ENCODE measurements around the gene NKX1-2. TPM values are rescaled to one million over a fixed set of nuclear protein-coding genes. Genes with fewer than 3 reads are reported as not detected.
A peak's percentile ranks its signal among the peaks of the same experiment; 100 is the strongest.

NKX1-2 gene
- total and polyA plus RNA-seq, 2 experiments from 2014 or later: 9.8 to 39.4 TPM

GRCh38 chr10:124449170-124450011 is 444 bp downstream of the NKX1-2 start:
- Histone ChIP-seq H3F3A (replicated peaks; ENCODE audit: low read depth) (peaks cover 29% of the 10 kb centered on the region), H3K4me1 (ENCODE audit: insufficient read depth) (peaks cover 50% of the 10 kb centered on the region), H3K27ac (ENCODE audit: low read depth) (no peak overlapping the region), H3K9me2 (ENCODE audit: insufficient read depth) (no peaks in the 10 kb centered on the region), H3K4me2 (peak overlapping the region; percentile 99), H3K27me3 (ENCODE audit: insufficient read depth) (peaks cover 52% of the 10 kb centered on the region), H3K79me2 (replicated peaks; ENCODE audit: insufficient read depth) (no peaks in the 10 kb centered on the region; the same call in 1 of the 2 replicates), H3K4me3 (peak overlapping the region; percentile 81), H4K20me1 (replicated peaks; ENCODE audit: insufficient read depth) (peaks cover 5% of the 10 kb centered on the region; the same call in 1 of the 2 replicates), H2AFZ (peak overlapping the region; percentile 91), H3K36me3 (ENCODE audit: insufficient read depth) (no peaks in the 10 kb centered on the region)
- Mint-ChIP-seq H3K27me3 (ENCODE audit: insufficient read depth, low read depth, poor library complexity) (peaks cover 59% of the 10 kb centered on the region), H3K27ac (no peak overlapping the region), H3K4me1 (peaks cover 51% of the 10 kb centered on the region), H3K9me3 (no peaks in the 10 kb centered on the region), H3K36me3 (ENCODE audit: low read depth) (peaks cover 12% of the 10 kb centered on the region), H3K4me3 (peak overlapping the region; percentile 84)
- peak; percentile 60 for DNase-seq (ENCODE audit: low spot score)
- peak; percentile 11 for ATAC-seq
- no peak for TF ChIP-seq EZH2phosphoT487 (IDR thresholded peaks at IDR 0.05; ENCODE audit: unreplicated experiment)
- TF ChIP-seq ETS1 (IDR thresholded peaks at IDR 0.05): no peak
- peak; percentile 33 for TF ChIP-seq REST (IDR thresholded peaks at IDR 0.05; ENCODE audit: unreplicated experiment)
- peak; percentile 4; the same call in 1 of the 2 replicates for TF ChIP-seq POLR2AphosphoS5 (IDR thresholded peaks at IDR 0.05; ENCODE audit: low read depth)

- no peak overlapping the region for H3K27ac ChIP-seq (ENCODE audit: low read depth)
- H3K27ac Mint-ChIP-seq: no peak overlapping the region
- no peaks in the 10 kb centered on the region for H3K9me3 Mint-ChIP-seq
- H2AFZ ChIP-seq: peak overlapping the region; percentile 91; the same call in 1 of the 2 replicates
- peak overlapping the region; percentile 81 for H3K4me3 ChIP-seq
- peak overlapping the region; percentile 99 for H3K4me2 ChIP-seq
- no peaks in the 10 kb centered on the region; the same call in 1 of the 2 replicates for H3K79me2 ChIP-seq (replicated peaks; ENCODE audit: insufficient read depth)
- H3K36me3 Mint-ChIP-seq (ENCODE audit: low read depth): peaks cover 12% of the 10 kb centered on the region
- peaks cover 59% of the 10 kb centered on the region for H3K27me3 Mint-ChIP-seq (ENCODE audit: insufficient read depth, low read depth, poor library complexity)
- H3K9me2 ChIP-seq (ENCODE audit: insufficient read depth): no peaks in the 10 kb centered on the region
- H3K27me3 ChIP-seq (ENCODE audit: insufficient read depth): peaks cover 52% of the 10 kb centered on the region
- H3K4me3 Mint-ChIP-seq: peak overlapping the region; percentile 84
- DNase-seq (ENCODE audit: low spot score) (peak; percentile 79), ATAC-seq (peak; percentile 22)
- peaks cover 44% of the 10 kb centered on the region for H3K4me1 Mint-ChIP-seq
- peaks cover 5% of the 10 kb centered on the region; the same call in 1 of the 2 replicates for H4K20me1 ChIP-seq (replicated peaks; ENCODE audit: insufficient read depth)
- no peaks in the 10 kb centered on the region for H3K36me3 ChIP-seq (ENCODE audit: insufficient read depth)
- H3F3A ChIP-seq (replicated peaks; ENCODE audit: low read depth): peaks cover 29% of the 10 kb centered on the region
- H3K4me1 ChIP-seq (ENCODE audit: insufficient read depth): peaks cover 46% of the 10 kb centered on the region
- TF ChIP-seq REST (IDR thresholded peaks at IDR 0.05; ENCODE audit: unreplicated experiment) (no peak), CTCF (conservative IDR thresholded peaks at IDR 0.05; ENCODE audit: low read depth in 2 of 2) (peak; percentile 43 to 44)
Observed at GRCh38 chr10:124448696-124449169, 1.1 kb downstream of the NKX1-2 start.

All from GM23338 (cell line).